Measurements from ENCODE around the gene TP53INP2.

Gene TP53INP2

DNA sequence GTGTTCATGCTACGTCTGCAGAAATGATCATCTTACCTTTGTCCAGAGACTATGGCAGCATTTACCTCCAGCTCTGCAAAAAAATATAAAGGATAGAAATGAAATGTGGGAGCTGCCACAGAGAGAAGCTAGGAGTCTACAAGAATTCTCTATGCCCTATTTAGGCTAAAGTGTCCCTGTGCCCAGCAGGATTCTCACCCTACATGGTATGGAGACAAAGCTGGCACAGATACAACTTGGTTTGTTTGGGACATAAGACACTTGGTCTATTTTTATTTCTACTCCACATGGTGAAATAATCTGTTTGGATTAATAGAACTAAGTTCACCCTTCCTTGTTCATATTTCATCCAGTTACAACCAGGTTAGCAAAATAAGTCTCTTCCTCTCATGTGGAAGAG is 28.4 kb downstream of the TP53INP2 start:
- no peaks in the 10 kb centered on the region for H3K9me3 Mint-ChIP-seq
- H3K4me1 Mint-ChIP-seq (ENCODE audit: low read depth): no peaks in the 10 kb centered on the region
- H3K27ac Mint-ChIP-seq: no peak overlapping the region
- H3K27me3 Mint-ChIP-seq (ENCODE audit: low read depth): no peaks in the 10 kb centered on the region
- no peak overlapping the region for H3K4me3 Mint-ChIP-seq
- H3K36me3 Mint-ChIP-seq (ENCODE audit: low read depth): peaks cover 20% of the 10 kb centered on the region

DNA sequence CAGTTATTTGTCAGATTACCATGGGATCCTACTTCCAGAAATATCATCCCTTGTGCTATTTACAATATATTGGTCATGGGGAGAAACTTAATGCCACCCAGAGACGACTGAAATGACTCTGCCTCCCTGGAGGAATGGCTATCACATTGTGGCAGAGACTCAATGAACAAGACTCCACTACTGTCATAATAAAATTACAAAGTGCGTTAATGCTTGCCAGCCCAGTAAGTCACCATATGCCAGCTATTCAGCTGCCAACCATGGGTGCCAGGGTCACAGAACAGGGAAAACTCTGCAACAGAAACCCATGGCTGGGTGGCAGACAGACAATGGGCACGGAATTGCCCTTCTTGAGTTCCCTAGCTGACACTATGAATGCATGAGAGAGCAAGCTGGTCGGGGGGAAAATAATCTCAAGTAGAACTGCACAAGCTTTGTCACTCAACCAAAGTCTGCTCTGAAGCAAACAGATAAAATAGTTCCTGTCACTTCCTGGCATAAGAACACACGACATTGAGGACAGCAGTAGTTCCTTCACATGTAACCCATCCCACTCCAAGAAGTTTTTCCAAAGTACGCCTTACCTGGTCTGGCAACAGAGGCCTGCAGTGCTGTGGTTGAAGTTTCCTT is 32.1 kb downstream of the TP53INP2 start:
- H3K36me3 Mint-ChIP-seq (ENCODE audit: low read depth): peaks cover 19% of the 10 kb centered on the region
- H3K4me1 Mint-ChIP-seq (ENCODE audit: low read depth): no peaks in the 10 kb centered on the region
- no peaks in the 10 kb centered on the region for H3K9me3 Mint-ChIP-seq
- no peak overlapping the region for H3K27ac Mint-ChIP-seq
- H3K4me3 Mint-ChIP-seq: no peak overlapping the region
- H3K27me3 Mint-ChIP-seq (ENCODE audit: low read depth): no peaks in the 10 kb centered on the region

DNA sequence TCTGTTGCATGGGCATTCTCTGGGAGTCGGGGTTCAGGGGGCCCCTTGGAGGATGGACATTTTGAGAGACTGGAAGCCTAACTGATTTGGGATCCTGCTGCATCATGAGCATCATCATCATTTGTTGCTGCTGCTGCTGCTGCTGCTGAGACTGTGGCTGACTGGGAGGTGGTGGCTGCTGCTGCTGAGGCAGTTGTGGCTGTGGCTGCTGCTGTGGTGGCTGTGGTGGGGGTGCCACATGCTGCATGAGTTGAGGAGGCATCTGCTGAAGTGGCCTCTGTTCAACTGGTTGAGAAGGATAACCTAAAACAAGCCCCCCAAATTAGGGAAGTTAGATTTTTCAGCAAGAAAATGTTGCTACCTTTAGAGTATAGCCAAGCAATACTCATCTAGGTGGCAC is 38.9 kb downstream of the TP53INP2 start:
- Mint-ChIP-seq H3K4me3 (no peak overlapping the region), H3K27me3 (ENCODE audit: low read depth) (no peaks in the 10 kb centered on the region), H3K9me3 (no peaks in the 10 kb centered on the region), H3K27ac (no peak overlapping the region), H3K4me1 (ENCODE audit: low read depth) (peaks cover 3% of the 10 kb centered on the region), H3K36me3 (ENCODE audit: low read depth) (peaks cover 37% of the 10 kb centered on the region)

DNA sequence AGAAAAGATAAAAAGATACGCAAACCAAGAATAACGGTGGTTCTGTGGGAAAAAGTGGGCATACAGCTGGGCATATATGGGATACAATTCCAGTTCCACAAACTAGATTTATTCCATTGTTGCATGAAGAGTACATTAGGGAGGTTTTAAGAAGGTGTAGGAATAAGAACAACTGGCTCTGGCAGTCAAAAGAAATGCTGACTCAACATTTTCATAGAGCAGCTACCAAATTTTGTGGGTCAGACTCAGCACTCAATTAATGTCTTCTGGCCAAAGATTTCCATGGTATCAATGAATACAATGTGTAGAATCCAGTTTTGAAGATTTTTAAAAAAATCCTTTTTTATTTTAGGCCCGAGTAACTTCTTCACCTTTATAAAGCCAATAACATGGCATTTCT is 40.2 kb downstream of the TP53INP2 start:
- peaks cover 4% of the 10 kb centered on the region for H3K4me1 Mint-ChIP-seq (ENCODE audit: low read depth)

DNA sequence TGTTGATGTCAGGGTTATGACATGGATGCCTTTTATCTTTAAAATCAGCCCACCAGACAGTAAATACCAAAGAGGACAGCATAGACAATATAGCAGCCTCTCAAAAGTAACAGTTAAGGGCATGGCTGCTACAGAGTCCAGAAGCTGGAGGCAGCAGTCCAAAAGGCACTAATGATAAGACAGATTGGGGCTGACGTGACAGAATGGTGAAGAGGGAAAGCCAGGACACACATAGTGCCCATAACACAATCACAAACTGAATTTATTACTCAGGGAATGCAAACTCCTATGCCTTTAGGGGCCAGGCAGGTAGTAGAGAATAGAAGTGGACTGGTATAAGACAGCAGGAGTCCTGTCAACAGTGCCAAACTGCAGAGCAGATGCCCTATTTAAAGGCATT is 40.7 kb downstream of the TP53INP2 start:
- no peaks in the 10 kb centered on the region for H3K27me3 Mint-ChIP-seq (ENCODE audit: low read depth)
- no peaks in the 10 kb centered on the region for H3K9me3 Mint-ChIP-seq
- H3K27ac Mint-ChIP-seq: no peak overlapping the region
- H3K36me3 Mint-ChIP-seq (ENCODE audit: low read depth): peaks cover 42% of the 10 kb centered on the region
- peaks cover 4% of the 10 kb centered on the region for H3K4me1 Mint-ChIP-seq (ENCODE audit: low read depth)
- no peak overlapping the region for H3K4me3 Mint-ChIP-seq

More for the DNA sequence above, 40.2 kb downstream of the TP53INP2 start:
- Mint-ChIP-seq H3K27me3 (ENCODE audit: low read depth) (no peaks in the 10 kb centered on the region), H3K9me3 (no peaks in the 10 kb centered on the region), H3K36me3 (ENCODE audit: low read depth) (peaks cover 40% of the 10 kb centered on the region), H3K4me3 (no peak overlapping the region), H3K27ac (no peak overlapping the region)

DNA sequence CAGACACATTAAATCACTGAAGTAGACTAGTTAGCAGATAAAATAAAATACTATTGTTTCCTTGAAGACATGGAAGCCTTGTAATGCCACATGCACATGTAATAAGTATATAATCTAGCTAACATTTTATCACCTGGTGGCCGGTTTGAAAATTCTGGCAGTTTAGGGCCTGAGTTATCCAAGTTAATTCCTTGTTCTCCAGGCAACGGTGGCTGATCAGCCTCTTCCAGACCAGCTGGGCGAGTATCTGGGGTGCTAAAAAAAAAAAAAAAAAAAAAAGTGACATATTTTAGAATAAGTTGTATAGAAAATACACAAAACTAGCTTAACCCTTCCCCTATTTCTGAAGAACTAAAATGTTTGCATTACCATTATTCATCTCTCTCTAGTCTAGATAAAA is 42.5 kb downstream of the TP53INP2 start:
- Mint-ChIP-seq H3K36me3 (ENCODE audit: low read depth) (peaks cover 36% of the 10 kb centered on the region), H3K27me3 (ENCODE audit: low read depth) (no peaks in the 10 kb centered on the region), H3K27ac (no peak overlapping the region), H3K4me3 (no peak overlapping the region), H3K9me3 (no peaks in the 10 kb centered on the region), H3K4me1 (ENCODE audit: low read depth) (peaks cover 4% of the 10 kb centered on the region)

DNA sequence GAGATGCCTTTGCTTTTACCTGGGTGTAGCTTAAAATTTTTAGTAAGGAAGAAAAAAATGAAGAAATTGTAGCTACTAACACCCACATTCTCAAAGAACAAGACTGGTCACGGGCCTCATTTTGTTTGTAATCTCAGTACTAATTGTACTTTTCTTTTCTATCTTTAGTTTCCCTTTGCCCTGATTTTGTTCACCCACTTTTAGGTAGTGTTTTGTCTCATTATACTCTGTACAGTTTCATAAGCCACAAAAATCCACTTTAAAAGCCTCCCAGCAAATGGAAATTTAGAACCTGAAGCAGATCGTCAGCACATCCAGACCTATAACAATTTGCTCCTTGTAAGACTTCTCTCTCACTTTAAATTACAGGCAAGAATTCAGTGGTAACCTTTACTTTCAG is 43.3 kb downstream of the TP53INP2 start:
- Mint-ChIP-seq H3K9me3 (no peaks in the 10 kb centered on the region), H3K4me3 (no peak overlapping the region), H3K4me1 (ENCODE audit: low read depth) (peaks cover 6% of the 10 kb centered on the region), H3K27me3 (ENCODE audit: low read depth) (no peaks in the 10 kb centered on the region), H3K36me3 (ENCODE audit: low read depth) (peaks cover 34% of the 10 kb centered on the region), H3K27ac (no peak overlapping the region)

DNA sequence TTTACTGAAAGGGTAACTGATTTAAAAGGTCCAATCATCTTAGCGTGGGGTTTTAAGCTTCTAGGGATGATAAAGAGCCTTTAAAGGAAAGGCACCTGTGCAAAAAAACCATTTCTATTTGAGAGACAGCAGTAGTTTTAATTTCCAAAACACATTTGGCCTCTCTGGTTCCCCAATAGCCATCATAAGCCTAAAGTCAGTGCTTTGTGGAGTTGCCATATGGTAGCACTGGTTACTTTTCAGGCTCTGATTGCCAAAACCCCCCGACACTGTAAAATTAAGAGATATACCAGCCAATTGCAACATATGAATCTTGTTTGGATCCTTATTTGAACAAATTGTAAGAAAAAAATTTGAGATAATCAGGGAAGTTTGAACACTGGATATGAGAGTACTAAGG is 44.6 kb downstream of the TP53INP2 start:
- peaks cover 26% of the 10 kb centered on the region for H3K36me3 Mint-ChIP-seq (ENCODE audit: low read depth)

DNA sequence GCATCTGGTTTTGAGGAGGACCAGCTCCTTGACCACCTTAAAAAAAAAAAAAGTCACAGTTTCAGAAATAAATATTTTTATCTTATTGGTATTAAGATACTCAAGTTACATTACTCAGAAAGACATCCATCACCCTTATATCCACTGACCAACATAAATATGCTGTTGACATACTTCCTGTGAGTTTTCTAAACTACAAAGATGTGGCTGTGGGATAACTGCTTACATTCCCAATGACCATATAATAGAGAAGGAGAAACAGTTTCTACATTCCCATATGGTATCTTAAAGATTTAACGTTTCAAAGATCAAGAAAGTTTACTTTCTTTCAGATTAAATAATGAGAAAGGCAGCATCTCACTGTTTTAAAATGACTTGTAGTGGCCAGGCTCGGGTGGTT is 46.3 kb downstream of the TP53INP2 start:
- Mint-ChIP-seq H3K4me1 (ENCODE audit: low read depth) (peaks cover 9% of the 10 kb centered on the region), H3K27me3 (ENCODE audit: low read depth) (no peaks in the 10 kb centered on the region), H3K36me3 (ENCODE audit: low read depth) (peaks cover 35% of the 10 kb centered on the region), H3K27ac (no peak overlapping the region), H3K9me3 (no peaks in the 10 kb centered on the region), H3K4me3 (no peak overlapping the region)

More for the DNA sequence above, 44.6 kb downstream of the TP53INP2 start:
- no peak overlapping the region for H3K27ac Mint-ChIP-seq
- no peaks in the 10 kb centered on the region for H3K9me3 Mint-ChIP-seq
- peaks cover 6% of the 10 kb centered on the region for H3K4me1 Mint-ChIP-seq (ENCODE audit: low read depth)
- H3K4me3 Mint-ChIP-seq: no peak overlapping the region
- H3K27me3 Mint-ChIP-seq (ENCODE audit: low read depth): no peaks in the 10 kb centered on the region

DNA sequence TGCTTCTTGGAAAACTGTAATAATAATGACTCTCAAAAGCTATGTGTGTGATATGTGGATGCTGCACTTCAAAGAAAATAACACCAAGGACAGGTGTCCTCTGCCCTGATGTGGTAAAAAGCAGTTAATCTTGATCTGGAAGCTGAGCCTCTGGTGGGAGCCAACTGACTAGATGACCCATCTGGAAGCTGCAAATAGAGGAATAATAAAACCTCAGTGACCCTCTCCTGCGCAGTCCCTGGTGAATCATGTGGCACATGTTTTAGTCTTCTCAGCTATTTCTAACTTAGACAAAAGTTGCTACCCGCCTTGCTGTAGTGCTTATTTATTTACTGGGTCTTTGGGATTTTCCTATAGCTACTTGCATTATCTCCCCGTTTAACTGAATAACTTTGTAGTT is 47.3 kb downstream of the TP53INP2 start:
- Mint-ChIP-seq H3K9me3 (no peaks in the 10 kb centered on the region), H3K36me3 (ENCODE audit: low read depth) (peaks cover 31% of the 10 kb centered on the region), H3K4me1 (ENCODE audit: low read depth) (peaks cover 9% of the 10 kb centered on the region), H3K4me3 (no peak overlapping the region), H3K27ac (no peak overlapping the region), H3K27me3 (ENCODE audit: low read depth) (no peaks in the 10 kb centered on the region)

DNA sequence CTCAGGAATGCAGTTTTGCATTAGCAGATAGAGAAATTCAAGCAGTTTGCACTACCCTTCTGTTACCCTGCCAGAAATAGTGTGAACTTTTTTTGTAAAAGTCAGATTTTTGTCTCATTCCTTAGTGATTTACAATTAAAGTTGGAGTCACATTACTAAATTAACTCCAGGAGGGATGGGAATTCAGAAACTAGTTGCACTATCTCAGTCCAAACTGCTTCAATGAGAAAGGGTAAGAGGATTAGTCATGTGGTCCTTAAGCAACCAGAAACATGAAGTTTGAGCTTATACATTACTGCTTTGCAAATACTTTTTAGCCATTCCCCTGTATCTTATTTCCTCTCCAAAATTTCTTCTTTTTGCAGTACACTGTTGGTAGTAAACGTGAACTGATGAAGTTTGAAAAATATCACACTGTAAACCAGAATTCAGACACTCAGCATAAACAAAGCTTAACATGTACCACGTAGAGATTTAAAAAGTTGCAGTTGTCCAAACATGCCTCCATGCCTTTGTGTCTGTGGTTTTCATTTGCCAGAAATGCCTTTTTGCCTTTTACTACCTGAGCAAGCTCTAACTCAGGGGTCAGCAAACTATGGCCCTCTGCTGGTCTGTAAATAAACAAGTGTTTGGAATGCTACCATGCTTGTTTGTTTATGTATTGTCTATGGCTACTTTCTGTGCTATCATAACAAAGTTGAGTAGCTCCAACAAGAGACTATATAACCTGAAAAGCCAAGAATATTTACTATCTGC is 49.7 kb downstream of the TP53INP2 start:
- H3K4me1 Mint-ChIP-seq (ENCODE audit: low read depth): peaks cover 5% of the 10 kb centered on the region
- H3K27me3 Mint-ChIP-seq (ENCODE audit: low read depth): no peaks in the 10 kb centered on the region
- H3K27ac Mint-ChIP-seq: no peak overlapping the region
- no peaks in the 10 kb centered on the region for H3K9me3 Mint-ChIP-seq
- H3K4me3 Mint-ChIP-seq: no peak overlapping the region
- peaks cover 41% of the 10 kb centered on the region for H3K36me3 Mint-ChIP-seq (ENCODE audit: low read depth)

DNA sequence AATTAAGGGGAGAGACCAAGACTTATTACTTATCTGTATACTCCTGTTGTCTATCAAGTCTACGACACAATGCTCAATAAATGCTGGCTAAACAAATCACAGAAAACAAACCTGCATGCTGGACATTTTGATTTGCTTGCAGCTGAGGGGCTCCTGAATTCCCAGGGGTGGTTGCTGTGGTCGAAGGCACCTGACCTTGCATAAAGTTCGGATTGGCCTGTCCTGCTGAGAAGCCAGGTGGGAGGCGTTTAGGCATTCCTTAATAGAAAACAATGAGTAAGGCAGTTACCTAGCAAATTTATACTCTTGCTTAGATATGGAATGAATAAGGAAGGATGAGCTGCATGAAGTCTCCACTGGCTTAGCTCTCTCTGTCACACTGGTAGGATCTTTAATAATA is 50.5 kb downstream of the TP53INP2 start:
- no peaks in the 10 kb centered on the region for H3K27me3 Mint-ChIP-seq (ENCODE audit: low read depth)
- H3K27ac Mint-ChIP-seq: no peak overlapping the region
- peaks cover 5% of the 10 kb centered on the region for H3K4me1 Mint-ChIP-seq (ENCODE audit: low read depth)
- peaks cover 42% of the 10 kb centered on the region for H3K36me3 Mint-ChIP-seq (ENCODE audit: low read depth)
- H3K9me3 Mint-ChIP-seq: no peaks in the 10 kb centered on the region
- H3K4me3 Mint-ChIP-seq: no peak overlapping the region

DNA sequence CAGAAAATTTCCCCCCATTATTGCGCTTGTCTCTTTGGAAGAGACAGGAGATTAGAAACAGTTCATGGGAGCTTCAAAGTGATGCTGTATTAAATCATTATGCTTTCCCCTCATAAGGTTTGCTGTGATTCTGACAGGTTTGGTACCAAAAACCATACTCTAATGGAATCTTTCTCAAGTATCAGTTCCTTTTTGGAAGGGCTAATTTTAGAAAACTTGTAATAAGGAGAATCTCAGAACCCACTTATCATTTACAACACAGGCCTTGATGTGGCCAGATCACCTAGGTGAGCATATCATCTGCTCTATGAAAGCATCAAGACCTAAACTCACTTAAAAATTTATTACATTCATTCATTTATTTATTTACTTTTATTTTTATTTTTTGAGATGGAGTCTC is 51.2 kb downstream of the TP53INP2 start:
- H3K27me3 Mint-ChIP-seq (ENCODE audit: low read depth): no peaks in the 10 kb centered on the region
- H3K36me3 Mint-ChIP-seq (ENCODE audit: low read depth): peaks cover 36% of the 10 kb centered on the region
- no peak overlapping the region for H3K27ac Mint-ChIP-seq
- peaks cover 5% of the 10 kb centered on the region for H3K4me1 Mint-ChIP-seq (ENCODE audit: low read depth)
- no peak overlapping the region for H3K4me3 Mint-ChIP-seq
- H3K9me3 Mint-ChIP-seq: no peaks in the 10 kb centered on the region

DNA sequence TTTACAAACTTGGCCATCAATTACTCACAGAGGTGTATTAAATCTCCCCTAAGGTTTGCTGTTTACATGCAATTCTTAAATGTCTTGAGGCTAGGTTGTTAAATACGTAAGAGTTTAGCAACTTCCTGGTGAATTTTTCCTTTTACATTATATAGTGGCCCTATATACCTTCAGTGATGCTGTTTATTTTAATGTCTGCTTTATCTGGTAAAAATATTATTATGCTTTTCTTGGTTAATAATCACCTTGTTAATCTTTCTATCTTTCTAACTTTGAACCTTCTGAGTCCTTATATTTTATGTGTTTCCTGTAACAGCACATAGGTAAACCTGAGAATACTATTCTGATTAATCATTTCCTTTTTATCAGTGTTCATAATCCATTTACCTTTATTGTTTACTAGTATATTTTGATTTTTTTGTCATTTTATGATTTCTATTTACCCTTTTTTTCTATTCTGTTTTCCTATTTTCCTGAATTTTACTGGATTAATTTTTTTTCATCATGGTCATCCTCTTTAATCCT is 57.9 kb downstream of the TP53INP2 start:
- H3K27ac Mint-ChIP-seq: no peak overlapping the region
- H3K4me3 Mint-ChIP-seq: no peak overlapping the region
- H3K4me1 Mint-ChIP-seq (ENCODE audit: low read depth): no peaks in the 10 kb centered on the region
- H3K36me3 Mint-ChIP-seq (ENCODE audit: low read depth): peaks cover 29% of the 10 kb centered on the region
- H3K9me3 Mint-ChIP-seq: no peaks in the 10 kb centered on the region
- no peaks in the 10 kb centered on the region for H3K27me3 Mint-ChIP-seq (ENCODE audit: low read depth)
